ENCODE data around the gene SH2D2A.

DNA sequence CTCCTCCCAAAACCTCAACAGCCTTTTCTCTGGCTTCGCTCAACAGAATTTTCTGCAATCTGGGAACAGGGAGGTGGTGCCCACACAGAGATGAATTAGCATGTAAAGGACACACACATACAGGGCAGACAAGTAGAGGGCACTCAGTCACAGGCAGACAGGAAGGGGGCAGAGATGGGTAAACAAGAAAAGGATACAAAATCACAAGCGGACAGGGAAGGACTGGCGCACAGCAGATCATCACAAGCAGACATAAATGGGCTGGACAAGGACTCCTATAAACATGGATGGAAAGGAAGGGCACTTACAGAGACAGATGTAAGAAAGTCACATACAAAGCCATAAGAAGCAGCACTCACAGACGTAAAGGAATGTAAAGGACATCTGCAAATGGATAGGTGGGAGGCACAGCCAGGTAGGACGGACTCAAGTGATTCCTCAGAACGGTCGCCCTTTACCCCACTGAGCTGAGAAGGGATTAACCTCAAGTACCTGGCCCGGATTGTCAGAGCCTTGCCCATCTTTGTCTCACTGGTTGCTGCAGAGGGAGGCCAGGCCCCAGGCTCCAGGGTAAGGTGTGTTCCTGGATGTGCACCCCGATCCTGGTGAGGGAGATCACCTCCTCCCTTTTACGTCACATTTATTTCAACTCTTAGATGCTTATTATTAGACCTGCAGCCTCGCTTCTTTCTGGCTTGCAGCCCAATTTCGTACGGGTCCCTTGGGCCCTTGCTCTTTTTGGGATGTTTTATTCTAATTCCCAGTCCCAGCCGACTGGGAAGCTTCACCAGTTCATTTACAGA, 50.1 kb downstream of the SH2D2A start:
- TF ChIP-seq, protein P1, sequence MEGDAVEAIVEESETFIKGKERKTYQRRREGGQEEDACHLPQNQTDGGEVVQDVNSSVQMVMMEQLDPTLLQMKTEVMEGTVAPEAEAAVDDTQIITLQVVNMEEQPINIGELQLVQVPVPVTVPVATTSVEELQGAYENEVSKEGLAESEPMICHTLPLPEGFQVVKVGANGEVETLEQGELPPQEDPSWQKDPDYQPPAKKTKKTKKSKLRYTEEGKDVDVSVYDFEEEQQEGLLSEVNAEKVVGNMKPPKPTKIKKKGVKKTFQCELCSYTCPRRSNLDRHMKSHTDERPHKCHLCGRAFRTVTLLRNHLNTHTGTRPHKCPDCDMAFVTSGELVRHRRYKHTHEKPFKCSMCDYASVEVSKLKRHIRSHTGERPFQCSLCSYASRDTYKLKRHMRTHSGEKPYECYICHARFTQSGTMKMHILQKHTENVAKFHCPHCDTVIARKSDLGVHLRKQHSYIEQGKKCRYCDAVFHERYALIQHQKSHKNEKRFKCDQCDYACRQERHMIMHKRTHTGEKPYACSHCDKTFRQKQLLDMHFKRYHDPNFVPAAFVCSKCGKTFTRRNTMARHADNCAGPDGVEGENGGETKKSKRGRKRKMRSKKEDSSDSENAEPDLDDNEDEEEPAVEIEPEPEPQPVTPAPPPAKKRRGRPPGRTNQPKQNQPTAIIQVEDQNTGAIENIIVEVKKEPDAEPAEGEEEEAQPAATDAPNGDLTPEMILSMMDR (IDR thresholded peaks at IDR 0.05) = no peak
- no peak for TF ChIP-seq POLR2A (IDR thresholded peaks at IDR 0.05)
